DMS153 treated with DMSO at 0.1 percent for 48 hours (cell line): ENCODE data around the gene ETFB.

Experiments
- DNase-seq: peaks from one replicate; lab custom pipeline; 2025; ENCODE audit not compliant: unreplicated experiment; lab: John Stamatoyannopoulos, UW

Gene ETFB

GRCh38 chr19:51372649-51373504 lies 6.7 kb upstream of the ETFB start, which contains the start of gene NKG7:
NKG7 (minus strand) TSS chr19:51372654; CDS start chr19:51372535, 119 bp downstream.
- no peak for DNase-seq

GRCh38 chr19:51372021-51372648 lies 5.9 kb upstream of the ETFB start:
- no peak for DNase-seq

- DNase-seq, result no peak
These were observed 5.0 kb upstream of the ETFB start for GRCh38 chr19:51371186-51371690.

GRCh38 chr19:51370230-51370629 lies 4.0 kb upstream of the ETFB start:
- no peak for DNase-seq

- DNase-seq, result no peak
These were observed 2.4 kb upstream of the ETFB start, which contains the start of gene CLDND2 for GRCh38 chr19:51368366-51369282. CLDND2 (minus strand) TSS chr19:51369003; CDS start chr19:51368577, 426 bp downstream.

- DNase-seq, result peak; percentile 94
These were observed 1.6 kb upstream of the ETFB start for GRCh38 chr19:51367565-51368365.

GRCh38 chr19:51367255-51367564 lies 1.0 kb upstream of the ETFB start:
- no peak for DNase-seq

- peak; percentile 94 for DNase-seq
These were observed 434 bp upstream of the ETFB start for GRCh38 chr19:51366389-51367254.

GRCh38 chr19:51365211-51365964 lies 800 bp downstream of the ETFB start:
- no peak for DNase-seq

- no peak for DNase-seq
These were observed 1.7 kb downstream of the ETFB start for GRCh38 chr19:51364200-51365106.

GRCh38 chr19:51361239-51361638 lies 4.9 kb downstream of the ETFB start:
- DNase-seq, result no peak

GRCh38 chr19:51359294-51359693 lies 6.9 kb downstream of the ETFB start:
- no peak for DNase-seq

GRCh38 chr19:51357952-51358351 lies 8.2 kb downstream of the ETFB start:
- DNase-seq, result no peak

GRCh38 chr19:51356159-51356801 lies 9.9 kb downstream of the ETFB start:
- DNase-seq, result no peak

GRCh38 chr19:51354742-51355148 lies 11.4 kb downstream of the ETFB start:
- no peak for DNase-seq

- DNase-seq, result no peak
These were observed 12.0 kb downstream of the ETFB start for GRCh38 chr19:51354103-51354741.
